ENCODE results near the gene SCART1. TPM values are rescaled to one million over a fixed set of nuclear protein-coding genes. Genes with fewer than 3 reads are reported as not detected.

The SCART1 gene
- total RNA-seq, 1 experiment from 2014 or later, result 0.50 TPM

DNA sequence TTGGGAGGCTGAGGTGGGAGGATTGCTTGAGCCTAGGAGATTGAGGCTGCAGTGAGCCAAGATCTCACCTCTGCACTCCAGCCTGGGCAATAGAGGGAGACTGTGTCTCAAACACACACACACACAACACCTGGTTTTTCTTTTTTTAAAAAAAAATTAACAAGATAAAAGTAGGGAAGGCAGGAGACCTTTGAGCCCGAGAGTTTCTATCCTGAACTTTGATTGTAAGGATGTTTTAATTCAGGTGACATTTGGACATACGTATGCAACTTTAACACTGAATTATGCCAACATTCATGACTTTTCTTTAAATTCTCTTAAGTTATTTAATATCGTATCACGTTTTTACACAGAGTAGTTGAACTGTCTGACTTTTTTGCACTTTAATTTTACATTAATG lies 61.7 kb downstream of the SCART1 start:
- Histone ChIP-seq H3K23me2 (ENCODE audit: insufficient read length, low read depth, low read length, poor library complexity, severe bottlenecking) (no peaks in the 10 kb centered on the region), H2BK5ac (ENCODE audit: insufficient read length, low read length) (no peak overlapping the region), H3K9ac (ENCODE audit: extremely low read depth, insufficient read length, low read length) (no peak overlapping the region), H3K79me2 (ENCODE audit: insufficient read depth, low read length) (no peaks in the 10 kb centered on the region), H3K79me1 (ENCODE audit: insufficient read depth, low read depth, low read length, poor library complexity, severe bottlenecking) (no peaks in the 10 kb centered on the region), H3K4ac (ENCODE audit: low read depth, low read length) (no peak overlapping the region), H4K8ac (replicated peaks; ENCODE audit: insufficient read length, low read depth, low read length) (no peak overlapping the region), H4K20me1 (ENCODE audit: control insufficient read depth, insufficient read depth, insufficient read length) (no peaks in the 10 kb centered on the region), H4K5ac (ENCODE audit: insufficient read length, low read depth, low read length) (no peak overlapping the region), H3K4me1 (ENCODE audit: insufficient read depth, low read length) (no peaks in the 10 kb centered on the region), H3K4me2 (ENCODE audit: insufficient read depth, insufficient read length, low read length) (no peak overlapping the region), H3K14ac (ENCODE audit: insufficient read depth, low read length) (no peak overlapping the region), H2BK12ac (ENCODE audit: insufficient read length, low read depth, low read length) (no peak overlapping the region), H2BK120ac (ENCODE audit: low read depth, low read length, poor library complexity, severe bottlenecking) (no peak overlapping the region), H2BK20ac (ENCODE audit: low read depth, low read length, poor library complexity, severe bottlenecking) (no peak overlapping the region), H3K23ac (ENCODE audit: insufficient read length, low read depth, low read length) (no peak overlapping the region), H2BK15ac (ENCODE audit: low read depth, low read length) (no peak overlapping the region), H2AFZ (ENCODE audit: low read length) (no peak overlapping the region), H3T11ph (ENCODE audit: low read length) (no peak overlapping the region), H3K18ac (ENCODE audit: insufficient read length, low read depth, low read length) (no peak overlapping the region), H3K27ac (ENCODE audit: insufficient read length, low read depth, low read length) (no peak overlapping the region), H3K27me3 (ENCODE audit: insufficient read depth, low read length) (no peaks in the 10 kb centered on the region), H3K9me3 (ENCODE audit: control insufficient read depth, low read depth, low read length) (peaks cover 51% of the 10 kb centered on the region), H2AK5ac (ENCODE audit: insufficient read length, low read length) (no peak overlapping the region), H3K56ac (ENCODE audit: insufficient read length, low read depth, low read length) (no peak overlapping the region), H4K91ac (ENCODE audit: insufficient read length, low read depth, low read length) (no peak overlapping the region)
- TF ChIP-seq, protein P1, sequence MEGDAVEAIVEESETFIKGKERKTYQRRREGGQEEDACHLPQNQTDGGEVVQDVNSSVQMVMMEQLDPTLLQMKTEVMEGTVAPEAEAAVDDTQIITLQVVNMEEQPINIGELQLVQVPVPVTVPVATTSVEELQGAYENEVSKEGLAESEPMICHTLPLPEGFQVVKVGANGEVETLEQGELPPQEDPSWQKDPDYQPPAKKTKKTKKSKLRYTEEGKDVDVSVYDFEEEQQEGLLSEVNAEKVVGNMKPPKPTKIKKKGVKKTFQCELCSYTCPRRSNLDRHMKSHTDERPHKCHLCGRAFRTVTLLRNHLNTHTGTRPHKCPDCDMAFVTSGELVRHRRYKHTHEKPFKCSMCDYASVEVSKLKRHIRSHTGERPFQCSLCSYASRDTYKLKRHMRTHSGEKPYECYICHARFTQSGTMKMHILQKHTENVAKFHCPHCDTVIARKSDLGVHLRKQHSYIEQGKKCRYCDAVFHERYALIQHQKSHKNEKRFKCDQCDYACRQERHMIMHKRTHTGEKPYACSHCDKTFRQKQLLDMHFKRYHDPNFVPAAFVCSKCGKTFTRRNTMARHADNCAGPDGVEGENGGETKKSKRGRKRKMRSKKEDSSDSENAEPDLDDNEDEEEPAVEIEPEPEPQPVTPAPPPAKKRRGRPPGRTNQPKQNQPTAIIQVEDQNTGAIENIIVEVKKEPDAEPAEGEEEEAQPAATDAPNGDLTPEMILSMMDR (conservative IDR thresholded peaks at IDR 0.05), result no peak
- no peak for DNase-seq
- no peaks in the 10 kb centered on the region for H3K4me1 Mint-ChIP-seq
- no CpG with 5 or more reads among the region's 4 CpGs for WGBS (ENCODE audit: extremely low coverage, insufficient read length, low lambda C conversion rate)
- H3K27ac Mint-ChIP-seq, result no peak overlapping the region
- H3K4me3 Mint-ChIP-seq, result no peak overlapping the region
- H3K9me3 Mint-ChIP-seq, result peaks cover 79 to 83% of the 10 kb centered on the region in 2 experiments
- peaks cover 0 to 9% (median 2%) of the 10 kb centered on the region in 3 experiments; a peak in 4 of 7 replicates for H3K36me3 Mint-ChIP-seq (ENCODE audit: insufficient read depth in 1 of 3, low read depth in 3 of 3)
- peaks cover 1% of the 10 kb centered on the region; the same call in 1 of the 2 replicates for H3K27me3 Mint-ChIP-seq (ENCODE audit: low read depth)

Data from H9 (cell line).